Testis (tissue), 2 donors: ENCODE data around the gene CFL1.

Experiments
- POLR2A ChIP-seq: fragments of 450-650 bp; IDR thresholded peaks from one replicate; pipeline ENCODE4 v1.6.1; 2017; ENCODE audit warnings: antibody characterized with exemption, mild to moderate bottlenecking, moderate library complexity
- TF ChIP-seq, protein P1 (sequence below), 3 experiments: fragments of 450-650 bp in 2 of 3; fragments of 200-600 bp in 1 of 3; sonication (generic) in 1 of 3; IDR thresholded peaks; one replicate each; pipeline ENCODE4 v1.5.1; 2016 to 2019; ENCODE audit warnings: antibody characterized with exemption in 3 of 3, mild to moderate bottlenecking in 2 of 3, moderate library complexity in 1 of 3

DNA sequence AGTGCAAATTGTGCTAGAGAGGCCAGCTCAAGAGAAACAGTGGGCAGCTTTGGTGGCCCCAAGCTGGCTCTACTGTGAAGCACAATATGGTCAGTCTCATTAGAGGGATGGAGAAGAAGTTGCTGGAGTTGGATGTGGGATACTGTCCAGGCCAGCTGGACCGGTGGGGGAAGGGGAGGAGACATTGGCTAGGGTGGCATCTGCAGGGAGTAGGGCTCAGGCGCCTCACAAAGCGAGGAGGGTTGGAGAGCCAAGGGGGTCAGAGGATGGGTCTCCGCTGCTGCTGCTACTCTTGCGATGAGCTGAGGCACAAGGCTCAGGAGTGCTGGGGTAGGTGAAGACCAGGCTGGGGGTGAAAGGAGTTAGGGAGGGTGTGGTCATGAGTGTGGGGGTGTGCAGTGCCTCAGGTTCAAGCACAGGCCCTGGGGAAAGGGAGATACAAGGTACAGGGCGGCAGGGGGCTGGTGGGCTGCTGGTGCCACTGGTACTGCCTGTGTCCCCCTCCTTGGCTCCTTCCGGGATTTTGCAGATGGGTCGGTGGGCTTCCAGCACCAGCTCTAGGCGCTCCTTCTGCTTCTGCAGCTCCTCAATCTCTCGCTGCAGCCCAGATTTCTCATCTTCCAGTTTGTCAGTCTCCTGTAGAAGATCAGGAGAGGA is 34.8 kb upstream of the CFL1 start:
- TF ChIP-seq POLR2A = no peak
- TF ChIP-seq, protein P1, sequence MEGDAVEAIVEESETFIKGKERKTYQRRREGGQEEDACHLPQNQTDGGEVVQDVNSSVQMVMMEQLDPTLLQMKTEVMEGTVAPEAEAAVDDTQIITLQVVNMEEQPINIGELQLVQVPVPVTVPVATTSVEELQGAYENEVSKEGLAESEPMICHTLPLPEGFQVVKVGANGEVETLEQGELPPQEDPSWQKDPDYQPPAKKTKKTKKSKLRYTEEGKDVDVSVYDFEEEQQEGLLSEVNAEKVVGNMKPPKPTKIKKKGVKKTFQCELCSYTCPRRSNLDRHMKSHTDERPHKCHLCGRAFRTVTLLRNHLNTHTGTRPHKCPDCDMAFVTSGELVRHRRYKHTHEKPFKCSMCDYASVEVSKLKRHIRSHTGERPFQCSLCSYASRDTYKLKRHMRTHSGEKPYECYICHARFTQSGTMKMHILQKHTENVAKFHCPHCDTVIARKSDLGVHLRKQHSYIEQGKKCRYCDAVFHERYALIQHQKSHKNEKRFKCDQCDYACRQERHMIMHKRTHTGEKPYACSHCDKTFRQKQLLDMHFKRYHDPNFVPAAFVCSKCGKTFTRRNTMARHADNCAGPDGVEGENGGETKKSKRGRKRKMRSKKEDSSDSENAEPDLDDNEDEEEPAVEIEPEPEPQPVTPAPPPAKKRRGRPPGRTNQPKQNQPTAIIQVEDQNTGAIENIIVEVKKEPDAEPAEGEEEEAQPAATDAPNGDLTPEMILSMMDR (IDR thresholded peaks at IDR 0.05) = no peak
